ENCODE data around the gene KLHL22. TPM values are rescaled to one million over a fixed set of nuclear protein-coding genes. Genes with fewer than 3 reads are reported as not detected.
"Not testable (repeated sequence)": the region's sequence is repeated elsewhere in the genome, so short reads cannot be mapped to it uniquely, and the experiment has no call there.

Gene KLHL22
- polyA plus RNA-seq, 2 donors: 5.7 to 6.3 TPM

DNA sequence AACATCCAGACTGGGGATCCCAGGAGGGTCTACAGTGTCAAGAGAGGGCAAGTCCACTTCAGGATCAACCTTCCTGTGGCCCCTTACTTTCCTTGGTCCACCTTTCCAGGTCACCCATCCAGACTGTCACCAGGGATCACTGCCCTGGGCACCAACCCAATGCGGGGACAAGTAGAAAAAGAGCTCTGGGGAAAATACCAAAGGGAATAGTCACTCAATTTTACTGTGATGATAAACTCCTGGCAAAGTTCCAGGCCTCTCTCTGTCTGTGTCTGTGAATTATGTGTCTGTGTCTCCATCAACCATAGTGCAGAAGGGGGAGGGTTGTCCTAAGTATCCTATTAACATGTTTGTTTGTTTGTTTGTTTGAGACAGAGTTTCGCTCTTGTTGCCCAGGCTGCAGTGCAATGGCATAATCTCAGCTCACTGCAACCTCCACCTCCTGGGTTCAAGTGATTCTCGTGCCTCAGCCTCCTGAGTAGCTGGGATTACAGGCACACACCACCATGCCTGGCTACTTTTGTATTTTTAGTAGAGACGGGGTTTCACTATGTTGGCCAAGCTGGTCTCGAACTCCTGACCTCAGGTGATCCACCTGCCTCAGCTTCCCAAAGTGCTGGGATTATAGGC lies 8.8 kb upstream of the KLHL22 start:
- not testable (repeated sequence) for H3K27ac ChIP-seq (ENCODE audit: low read depth in 2 of 2, low read length in 1 of 2); H3K27me3 ChIP-seq (ENCODE audit: control insufficient read depth in 1 of 2, insufficient read depth in 2 of 2, low read length in 2 of 2); H3K36me3 ChIP-seq (ENCODE audit: control insufficient read depth in 2 of 2, insufficient read depth in 2 of 2, low read length in 1 of 2); H3K9me3 ChIP-seq (ENCODE audit: control insufficient read depth in 2 of 2, insufficient read depth in 1 of 2, low read depth in 1 of 2, low read length in 1 of 2); H3K4me3 ChIP-seq (ENCODE audit: low read depth in 1 of 2, low read length in 2 of 2); H3K4me1 ChIP-seq (ENCODE audit: control insufficient read depth in 2 of 2, insufficient read depth in 2 of 2, low read length in 1 of 2)
- 83 to 84% methylated on average over 5 of the region's 5 CpGs for WGBS, 2 donors

DNA sequence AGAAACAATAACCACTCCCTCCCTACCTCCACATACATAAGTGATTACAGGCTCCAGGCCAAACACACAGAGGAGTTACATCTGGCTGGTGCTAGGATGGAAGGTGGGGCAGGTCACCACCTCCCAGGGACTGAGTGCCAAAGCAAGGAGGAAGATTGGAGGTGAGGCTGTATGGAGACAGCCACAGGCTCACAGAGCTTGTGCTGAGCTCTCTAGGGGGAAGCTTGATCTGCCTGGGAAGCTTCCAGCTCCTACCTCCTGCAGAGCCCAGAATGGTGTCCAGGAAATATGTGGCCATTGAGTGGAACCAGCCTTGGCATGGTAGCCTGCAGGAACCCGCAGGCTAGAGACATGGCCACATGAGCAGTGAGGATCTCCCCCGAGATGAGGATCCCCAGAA lies 8.2 kb upstream of the KLHL22 start:
- H3K27ac ChIP-seq (ENCODE audit: low read depth in 2 of 2, low read length in 1 of 2): no peak overlapping the region

DNA sequence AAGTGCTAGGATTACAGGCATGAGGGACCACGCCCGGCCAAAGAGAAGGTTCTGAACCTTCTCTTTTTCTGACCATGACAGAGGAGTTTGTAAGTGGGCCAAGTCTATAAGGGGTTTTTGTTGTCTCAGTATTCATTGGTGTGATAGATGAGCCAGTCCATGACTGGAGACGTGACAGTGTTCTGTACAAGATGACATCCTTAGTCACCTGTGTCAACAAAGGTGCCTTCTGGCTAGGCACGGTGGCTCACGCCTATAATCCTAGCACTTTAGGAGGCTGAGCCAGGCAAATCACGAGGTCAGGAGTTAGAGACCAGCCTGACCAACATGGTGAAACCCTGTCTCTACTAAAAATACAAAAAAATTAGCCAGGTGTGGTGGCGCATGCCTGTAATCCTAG lies 4.2 kb upstream of the KLHL22 start:
- Histone ChIP-seq H3K27me3 (ENCODE audit: control insufficient read depth in 1 of 2, insufficient read depth in 2 of 2, low read length in 2 of 2) (no peaks in the 10 kb centered on the region), H3K4me1 (ENCODE audit: control insufficient read depth in 2 of 2, insufficient read depth in 2 of 2, low read length in 1 of 2) (peaks cover 0 to 8% of the 10 kb centered on the region in 2 donors), H3K9me3 (ENCODE audit: control insufficient read depth in 2 of 2, insufficient read depth in 1 of 2, low read depth in 1 of 2, low read length in 1 of 2) (no peaks in the 10 kb centered on the region), H3K4me3 (ENCODE audit: low read depth in 1 of 2, low read length in 2 of 2) (no peak overlapping the region), H3K36me3 (ENCODE audit: control insufficient read depth in 2 of 2, insufficient read depth in 2 of 2, low read length in 1 of 2) (no peaks in the 10 kb centered on the region), H3K27ac (ENCODE audit: low read depth in 2 of 2, low read length in 1 of 2) (no peak overlapping the region)
- WGBS, 2 donors: 76 to 78% methylated on average over 7 of the region's 7 CpGs

More for the DNA sequence above, 8.2 kb upstream of the KLHL22 start:
- H3K36me3 ChIP-seq (ENCODE audit: control insufficient read depth in 2 of 2, insufficient read depth in 2 of 2, low read length in 1 of 2): no peaks in the 10 kb centered on the region
- H3K4me1 ChIP-seq (ENCODE audit: control insufficient read depth in 2 of 2, insufficient read depth in 2 of 2, low read length in 1 of 2): peaks cover 0 to 7% of the 10 kb centered on the region in 2 donors
- no peak overlapping the region for H3K4me3 ChIP-seq (ENCODE audit: low read depth in 1 of 2, low read length in 2 of 2)
- 87 to 90% methylated on average over 2 of the region's 2 CpGs for WGBS, 2 donors
- no peaks in the 10 kb centered on the region for H3K27me3 ChIP-seq (ENCODE audit: control insufficient read depth in 1 of 2, insufficient read depth in 2 of 2, low read length in 2 of 2)
- no peaks in the 10 kb centered on the region for H3K9me3 ChIP-seq (ENCODE audit: control insufficient read depth in 2 of 2, insufficient read depth in 1 of 2, low read depth in 1 of 2, low read length in 1 of 2)

DNA sequence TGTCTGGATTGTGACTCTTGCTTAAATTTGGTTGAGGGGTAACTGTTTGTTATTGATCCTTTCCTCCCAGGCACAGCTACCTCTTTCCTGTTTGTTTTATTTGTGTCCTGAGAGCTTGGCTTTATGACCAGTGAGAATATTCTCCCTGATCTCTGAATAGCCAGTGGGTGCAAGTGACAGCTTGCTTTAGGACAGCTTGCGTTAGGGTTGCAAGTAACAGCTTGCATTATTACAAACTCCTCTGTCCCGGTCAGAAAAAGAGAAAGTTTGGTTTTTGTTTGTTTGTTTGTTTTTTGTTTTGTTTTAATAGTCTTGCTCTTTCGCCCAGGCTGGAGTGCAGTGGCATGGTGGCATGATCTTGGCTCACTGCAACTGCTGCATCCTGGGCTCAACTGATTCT lies 3.3 kb upstream of the KLHL22 start:
- no peaks in the 10 kb centered on the region for H3K27me3 ChIP-seq (ENCODE audit: control insufficient read depth in 1 of 2, insufficient read depth in 2 of 2, low read length in 2 of 2)
- H3K4me1 ChIP-seq (ENCODE audit: control insufficient read depth in 2 of 2, insufficient read depth in 2 of 2, low read length in 1 of 2): peaks cover 0 to 5% of the 10 kb centered on the region in 2 donors
- H3K27ac ChIP-seq (ENCODE audit: low read depth in 2 of 2, low read length in 1 of 2): no peak overlapping the region
- H3K9me3 ChIP-seq (ENCODE audit: control insufficient read depth in 2 of 2, insufficient read depth in 1 of 2, low read depth in 1 of 2, low read length in 1 of 2): no peaks in the 10 kb centered on the region
- H3K4me3 ChIP-seq (ENCODE audit: low read depth in 1 of 2, low read length in 2 of 2): no peak overlapping the region
- H3K36me3 ChIP-seq (ENCODE audit: control insufficient read depth in 2 of 2, insufficient read depth in 2 of 2, low read length in 1 of 2): no peaks in the 10 kb centered on the region
- WGBS, 2 donors: 47 to 50% methylated on average over 3 of the region's 3 CpGs

DNA sequence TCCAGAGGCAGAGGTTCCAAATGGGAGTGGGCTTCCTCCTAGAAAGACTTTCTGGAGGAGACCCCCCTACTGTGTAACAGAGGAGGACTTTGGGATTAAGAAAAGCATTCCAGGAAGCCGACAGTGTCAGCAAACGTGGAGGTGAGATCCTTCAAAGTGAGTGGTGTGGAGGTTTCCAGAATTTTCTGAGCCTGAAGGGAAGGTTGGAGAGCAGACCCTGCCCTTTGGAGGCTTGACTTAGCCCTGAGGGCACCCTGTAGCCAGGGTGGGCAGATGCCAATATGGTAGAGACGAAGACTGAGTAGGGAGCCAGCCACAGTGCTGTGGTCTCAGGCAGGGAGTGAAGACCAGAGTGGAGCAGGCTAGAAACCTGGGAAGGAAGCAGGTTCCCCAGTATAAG lies 1.8 kb upstream of the KLHL22 start:
- Histone ChIP-seq H3K27me3 (ENCODE audit: control insufficient read depth in 1 of 2, insufficient read depth in 2 of 2, low read length in 2 of 2) (no peaks in the 10 kb centered on the region), H3K36me3 (ENCODE audit: control insufficient read depth in 2 of 2, insufficient read depth in 2 of 2, low read length in 1 of 2) (no peaks in the 10 kb centered on the region), H3K27ac (ENCODE audit: low read depth in 2 of 2, low read length in 1 of 2) (no peak overlapping the region), H3K9me3 (ENCODE audit: control insufficient read depth in 2 of 2, insufficient read depth in 1 of 2, low read depth in 1 of 2, low read length in 1 of 2) (no peaks in the 10 kb centered on the region), H3K4me1 (ENCODE audit: control insufficient read depth in 2 of 2, insufficient read depth in 2 of 2, low read length in 1 of 2) (peaks cover 0 to 3% of the 10 kb centered on the region in 2 donors), H3K4me3 (ENCODE audit: low read depth in 1 of 2, low read length in 2 of 2) (no peak overlapping the region)
- 90 to 92% methylated on average over 3 of the region's 3 CpGs for WGBS, 2 donors

DNA sequence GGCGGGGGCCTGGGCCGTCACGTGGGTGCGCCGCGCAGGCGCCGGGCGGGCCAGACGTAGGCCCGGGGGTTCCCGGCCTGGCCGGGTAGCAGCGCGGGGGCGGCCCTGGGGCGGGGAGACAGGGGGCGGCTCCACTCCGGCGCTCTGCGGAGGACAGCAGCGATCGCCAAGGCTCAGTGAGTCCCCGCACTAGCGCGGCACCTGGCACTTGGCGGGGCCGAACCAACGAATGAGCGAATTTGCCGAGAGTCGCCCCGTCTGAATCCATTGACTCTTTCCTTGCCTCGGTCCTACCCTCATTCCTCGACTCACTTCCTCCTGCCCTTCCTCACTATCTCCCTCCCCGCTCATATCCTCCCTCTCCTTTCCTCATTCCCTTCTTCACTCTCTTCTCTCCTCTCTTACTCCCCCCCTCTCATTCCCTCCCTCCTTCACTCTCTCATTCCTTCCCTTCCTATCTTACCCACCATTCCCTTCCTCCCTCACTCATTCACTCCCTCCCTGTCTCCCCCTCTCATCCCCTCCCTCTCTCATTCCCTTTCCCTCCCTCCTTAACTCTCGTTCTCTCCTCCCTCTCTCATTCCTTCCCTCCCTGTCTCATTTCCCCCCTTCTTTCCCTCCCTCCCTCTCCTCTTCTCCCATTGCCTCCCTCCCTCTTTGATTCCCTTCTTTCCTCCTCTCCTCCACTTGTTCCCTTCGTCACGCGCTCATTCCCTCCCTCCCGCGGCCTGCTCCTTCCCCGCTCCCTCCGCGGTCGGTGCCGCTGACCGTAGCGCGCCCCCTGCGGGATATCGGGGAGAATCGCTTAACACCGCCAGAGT lies 476 bp upstream of the KLHL22 start:
- Histone ChIP-seq H3K4me3 (ENCODE audit: low read depth in 1 of 2, low read length in 2 of 2) (peak overlapping the region; percentile 68 to 75), H3K4me1 (ENCODE audit: control insufficient read depth in 2 of 2, insufficient read depth in 2 of 2, low read length in 1 of 2) (peaks cover 0 to 3% of the 10 kb centered on the region in 2 donors), H3K36me3 (ENCODE audit: control insufficient read depth in 2 of 2, insufficient read depth in 2 of 2, low read length in 1 of 2) (no peaks in the 10 kb centered on the region), H3K27me3 (ENCODE audit: control insufficient read depth in 1 of 2, insufficient read depth in 2 of 2, low read length in 2 of 2) (no peaks in the 10 kb centered on the region), H3K27ac (ENCODE audit: low read depth in 2 of 2, low read length in 1 of 2) (peak overlapping the region; percentile 84 to 96), H3K9me3 (ENCODE audit: control insufficient read depth in 2 of 2, insufficient read depth in 1 of 2, low read depth in 1 of 2, low read length in 1 of 2) (no peaks in the 10 kb centered on the region)
- 0 to 1% methylated on average over 21 to 54 of the region's 54 CpGs for WGBS, 2 donors

DNA sequence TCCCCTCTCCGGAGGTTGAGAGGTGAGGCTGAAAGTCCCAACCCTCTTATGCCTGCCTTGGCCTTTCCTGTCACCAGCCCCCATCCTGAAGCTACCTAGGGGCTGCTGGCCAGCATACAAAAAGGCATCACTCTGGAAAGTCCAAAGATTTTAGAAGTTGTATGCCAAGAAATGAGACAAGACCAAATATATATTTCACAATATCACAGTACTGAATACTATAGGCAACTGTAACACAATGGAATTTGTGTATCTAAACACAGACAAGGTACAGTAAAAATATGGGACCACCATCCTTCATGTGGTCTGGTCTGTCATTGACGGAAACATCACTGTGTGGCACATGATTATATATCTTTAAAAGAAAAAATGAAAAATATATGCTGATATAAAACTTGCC lies 4.2 kb downstream of the KLHL22 start:
- Histone ChIP-seq H3K27me3 (ENCODE audit: control insufficient read depth in 1 of 2, insufficient read depth in 2 of 2, low read length in 2 of 2) (no peaks in the 10 kb centered on the region), H3K9me3 (ENCODE audit: control insufficient read depth in 2 of 2, insufficient read depth in 1 of 2, low read depth in 1 of 2, low read length in 1 of 2) (no peaks in the 10 kb centered on the region), H3K36me3 (ENCODE audit: control insufficient read depth in 2 of 2, insufficient read depth in 2 of 2, low read length in 1 of 2) (no peaks in the 10 kb centered on the region), H3K27ac (ENCODE audit: low read depth in 2 of 2, low read length in 1 of 2) (no peak overlapping the region), H3K4me3 (ENCODE audit: low read depth in 1 of 2, low read length in 2 of 2) (no peak overlapping the region), H3K4me1 (ENCODE audit: control insufficient read depth in 2 of 2, insufficient read depth in 2 of 2, low read length in 1 of 2) (peaks cover 0 to 3% of the 10 kb centered on the region in 2 donors)
- WGBS, 2 donors: 94% methylated on average over 2 of the region's 2 CpGs

DNA sequence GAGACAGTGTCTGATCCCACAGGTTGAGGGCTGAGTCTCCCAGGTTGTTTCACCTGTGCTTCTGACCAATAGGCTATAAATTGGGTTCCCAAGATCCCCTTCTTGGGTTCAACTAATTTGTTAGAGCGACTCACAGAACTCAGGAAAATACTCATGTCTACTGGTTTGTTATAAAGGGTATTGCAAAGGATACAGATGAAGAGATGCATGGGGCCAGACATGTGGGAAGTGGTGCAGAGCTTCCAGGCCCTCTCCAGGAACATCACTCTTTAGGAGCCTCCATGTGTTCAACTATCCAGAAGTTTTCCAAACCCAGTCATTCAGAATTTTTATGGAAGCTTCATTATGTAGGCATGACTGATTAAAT lies 4.7 kb downstream of the KLHL22 start:
- Histone ChIP-seq H3K36me3 (ENCODE audit: control insufficient read depth in 2 of 2, insufficient read depth in 2 of 2, low read length in 1 of 2) (no peaks in the 10 kb centered on the region), H3K27me3 (ENCODE audit: control insufficient read depth in 1 of 2, insufficient read depth in 2 of 2, low read length in 2 of 2) (no peaks in the 10 kb centered on the region), H3K4me3 (ENCODE audit: low read depth in 1 of 2, low read length in 2 of 2) (no peak overlapping the region), H3K9me3 (ENCODE audit: control insufficient read depth in 2 of 2, insufficient read depth in 1 of 2, low read depth in 1 of 2, low read length in 1 of 2) (no peaks in the 10 kb centered on the region), H3K4me1 (ENCODE audit: control insufficient read depth in 2 of 2, insufficient read depth in 2 of 2, low read length in 1 of 2) (peaks cover 0 to 3% of the 10 kb centered on the region in 2 donors), H3K27ac (ENCODE audit: low read depth in 2 of 2, low read length in 1 of 2) (no peak overlapping the region)
- 99 to 100% methylated on average over 1 of the region's 1 CpG for WGBS, 2 donors

DNA sequence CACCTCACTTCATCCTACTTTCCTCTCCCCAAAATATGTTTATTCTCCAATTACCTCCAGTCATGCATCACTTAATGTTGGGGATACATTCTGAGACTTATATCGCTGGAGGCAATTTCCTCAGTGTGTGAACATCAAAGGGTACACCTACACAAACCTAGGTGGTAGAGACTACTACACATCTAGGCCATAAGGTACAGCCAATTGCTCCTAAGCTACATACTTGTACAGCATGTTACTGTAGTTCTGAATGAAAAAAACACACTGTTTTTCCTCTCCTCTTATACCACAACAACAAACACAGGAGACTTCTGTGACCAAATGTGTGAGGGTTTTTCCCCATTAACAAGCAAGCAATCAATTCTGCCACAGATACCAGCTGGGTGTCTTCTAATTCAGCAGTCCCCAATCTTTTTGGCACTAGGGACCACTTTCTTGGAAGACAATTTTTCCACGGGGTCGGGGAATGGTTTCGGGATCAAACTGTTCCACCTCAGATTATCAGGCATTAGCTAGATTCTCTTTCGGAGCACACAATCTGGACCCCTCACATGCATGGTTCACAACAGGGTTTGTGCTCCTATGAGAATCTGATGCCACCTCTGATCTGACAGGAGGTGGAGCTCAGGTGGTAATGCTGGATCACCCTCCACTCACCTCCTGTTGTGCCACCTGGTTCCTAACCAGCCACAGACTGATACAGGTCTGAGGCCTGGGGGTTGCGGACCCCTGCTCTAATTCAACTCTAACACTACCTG lies 5.2 kb downstream of the KLHL22 start:
- 86 to 88% methylated on average over 6 of the region's 6 CpGs for WGBS, 2 donors
- H3K36me3 ChIP-seq (ENCODE audit: control insufficient read depth in 2 of 2, insufficient read depth in 2 of 2, low read length in 1 of 2): no peaks in the 10 kb centered on the region
- H3K9me3 ChIP-seq (ENCODE audit: control insufficient read depth in 2 of 2, insufficient read depth in 1 of 2, low read depth in 1 of 2, low read length in 1 of 2): no peaks in the 10 kb centered on the region
- no peak overlapping the region for H3K4me3 ChIP-seq (ENCODE audit: low read depth in 1 of 2, low read length in 2 of 2)
- peaks cover 0 to 3% of the 10 kb centered on the region in 2 donors for H3K4me1 ChIP-seq (ENCODE audit: control insufficient read depth in 2 of 2, insufficient read depth in 2 of 2, low read length in 1 of 2)
- no peaks in the 10 kb centered on the region for H3K27me3 ChIP-seq (ENCODE audit: control insufficient read depth in 1 of 2, insufficient read depth in 2 of 2, low read length in 2 of 2)
- H3K27ac ChIP-seq (ENCODE audit: low read depth in 2 of 2, low read length in 1 of 2): no peak overlapping the region
